ENCODE data around the gene CARD8.
"Not testable (repeated sequence)": the region's sequence is repeated elsewhere in the genome, so short reads cannot be mapped to it uniquely, and the experiment has no call there.

Gene CARD8

GRCh38 chr19:48255376-48256303 is at the start of gene CARD8:
CARD8 (minus strand) TSS chr19:48255912; CDS start chr19:48241020, 14,892 bp downstream.
- DNase-seq: peak; percentile 91

DNA sequence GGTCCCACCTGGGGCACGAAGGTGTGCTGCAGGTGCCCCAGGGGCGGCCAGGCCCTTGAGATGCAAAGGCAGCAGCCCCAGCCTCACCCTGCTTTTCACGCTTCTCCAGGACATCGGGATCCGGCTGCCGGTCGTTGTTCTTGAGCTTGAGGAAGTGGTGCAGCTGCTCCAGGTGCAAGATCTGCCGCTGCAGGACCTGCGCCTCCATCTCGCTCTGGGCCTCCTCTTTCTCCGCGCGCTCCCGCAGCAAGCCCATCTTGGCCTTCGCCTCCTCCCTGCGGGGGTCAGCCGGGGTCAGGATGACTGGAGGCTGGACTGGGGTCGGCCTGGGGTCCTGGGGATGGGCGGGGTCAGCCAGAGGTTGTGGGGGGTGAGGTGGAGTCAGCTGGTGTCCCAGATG is 48.2 kb upstream of the CARD8 start:
- no peak for DNase-seq

DNA sequence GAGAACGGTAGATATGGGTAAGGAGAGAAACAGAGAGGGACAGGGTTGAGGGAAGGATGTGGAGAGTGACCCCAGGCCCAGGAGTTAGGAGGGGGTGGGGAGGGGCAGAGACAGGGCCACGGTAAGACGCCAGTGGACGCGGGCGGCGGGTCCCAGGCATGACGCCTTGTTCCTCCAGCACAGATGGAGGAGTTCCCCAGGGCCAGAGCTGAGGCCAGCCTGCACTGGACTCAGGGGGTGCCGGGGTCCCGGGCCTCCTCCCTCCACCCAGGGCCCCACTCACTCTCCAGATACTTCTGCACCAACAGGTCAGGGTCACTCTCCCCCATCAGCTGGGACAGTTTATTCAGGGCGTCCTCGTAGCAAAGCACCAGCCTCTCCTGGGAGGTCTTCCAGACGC is 47.7 kb upstream of the CARD8 start:
- no peak for DNase-seq

DNA sequence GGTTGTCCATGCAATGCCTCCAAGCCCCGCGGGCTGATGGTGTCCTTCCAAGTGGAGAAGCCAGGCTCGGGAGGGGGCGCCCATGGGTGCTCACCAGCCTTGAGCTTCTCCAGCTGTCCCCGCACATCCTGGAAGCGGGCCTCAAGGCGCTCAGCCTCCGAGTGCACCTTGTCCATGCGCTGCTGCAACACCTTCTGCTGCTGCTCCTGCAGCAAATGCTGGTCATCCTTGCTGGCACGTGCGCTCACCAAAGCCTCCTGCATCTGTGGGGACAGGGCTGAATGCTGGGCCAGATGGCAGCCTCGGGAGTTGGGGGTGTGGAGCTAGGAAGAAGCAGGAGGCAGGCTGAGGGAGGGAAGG is 46.9 kb upstream of the CARD8 start:
- no peak for DNase-seq

DNA sequence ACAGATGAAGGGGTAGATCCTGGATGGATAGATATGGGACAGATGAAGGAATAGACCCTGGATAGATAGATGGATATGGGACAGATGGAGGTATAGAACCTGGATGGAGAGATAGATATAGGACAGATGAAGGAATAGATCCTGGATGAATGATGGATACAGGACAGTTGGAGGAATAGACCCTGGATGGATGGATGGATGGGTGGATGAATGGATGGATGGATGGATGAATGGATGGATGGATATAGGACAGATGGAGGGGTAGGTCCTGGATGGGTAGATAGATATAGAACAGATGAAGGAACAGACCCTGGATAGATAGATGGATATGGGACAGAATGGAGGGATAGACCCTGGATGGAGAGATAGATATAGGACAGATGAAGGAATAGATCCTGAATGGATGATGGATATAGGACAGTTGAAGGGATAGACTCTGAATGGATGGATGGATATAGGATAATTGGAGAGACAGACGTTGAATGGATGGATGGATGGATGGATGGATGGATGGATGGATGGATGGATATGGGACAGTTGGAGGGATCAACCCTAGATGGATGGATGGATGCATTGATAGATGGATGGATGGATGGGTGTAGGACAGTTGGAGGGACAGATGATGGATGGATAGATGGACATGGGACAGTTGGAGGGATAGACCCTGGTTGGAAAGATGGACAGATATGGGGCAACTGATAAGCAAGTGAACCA is 46.3 kb upstream of the CARD8 start:
- DNase-seq: no peak

- DNase-seq: no peak
Measured at GRCh38 chr19:48297975-48298374, 42.3 kb upstream of the CARD8 start.

GRCh38 chr19:48296963-48297734 is 41.4 kb upstream of the CARD8 start:
- no peak for DNase-seq

GRCh38 chr19:48295458-48295857 is 39.7 kb upstream of the CARD8 start:
- no peak for DNase-seq

GRCh38 chr19:48292798-48293197 is 37.1 kb upstream of the CARD8 start:
- peak; percentile 52 for DNase-seq

- DNase-seq: not testable (repeated sequence)
Measured at GRCh38 chr19:48291489-48291815, 35.7 kb upstream of the CARD8 start.

DNA sequence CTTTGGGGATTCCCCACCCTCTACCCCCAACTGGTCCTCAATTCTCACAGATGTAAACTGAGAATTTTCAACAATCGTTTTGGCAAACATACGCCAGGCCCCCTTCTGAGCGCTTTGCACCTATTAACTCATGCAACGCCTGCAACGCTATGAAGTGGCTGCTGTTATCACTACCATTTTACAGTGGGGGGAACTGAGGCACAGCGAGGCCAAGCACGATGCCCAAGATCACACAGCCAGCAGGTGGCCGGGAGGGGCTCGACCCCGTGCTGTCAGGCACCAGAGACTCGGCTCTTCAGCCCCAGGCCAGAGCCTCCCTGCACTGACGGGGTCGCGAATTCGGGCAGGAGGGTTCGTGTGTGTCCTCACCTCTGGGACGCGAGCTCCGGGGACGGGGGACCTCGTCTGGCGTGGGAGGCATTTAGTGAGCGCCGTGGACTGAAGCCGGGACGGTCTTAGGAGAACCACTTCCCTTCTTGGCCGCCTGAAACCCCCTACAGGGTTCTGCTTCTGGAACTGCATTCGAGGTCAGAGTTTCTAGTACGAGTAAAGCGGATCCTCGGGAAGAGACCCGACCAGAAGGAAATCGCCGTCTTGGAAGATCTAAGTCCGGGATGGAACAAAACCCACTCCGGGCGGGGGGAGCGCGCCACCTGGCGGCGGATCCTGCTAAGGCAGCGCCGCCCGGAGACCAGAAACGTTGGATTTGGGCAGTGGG is 35.2 kb upstream of the CARD8 start:
- DNase-seq: peak; percentile 45

DNA sequence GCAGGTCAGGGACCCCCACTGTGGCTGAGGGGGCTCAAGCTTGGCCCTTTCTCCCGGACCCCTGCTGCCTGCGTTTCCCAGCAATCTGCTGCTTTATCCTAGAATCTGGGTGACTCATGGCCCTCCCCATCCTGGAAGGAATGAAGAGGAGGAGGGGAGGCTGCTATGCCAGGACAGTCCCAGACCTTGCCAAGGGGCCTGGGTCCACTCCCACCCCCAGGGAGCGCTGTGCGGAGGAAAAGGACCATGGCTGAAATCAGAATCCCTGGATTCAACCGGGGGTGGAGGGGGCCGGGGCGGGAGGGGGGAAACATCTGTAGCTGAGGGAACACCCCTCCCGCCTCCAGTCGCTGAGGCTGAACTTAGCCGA is 34.7 kb upstream of the CARD8 start:
- no peak for DNase-seq

DNA sequence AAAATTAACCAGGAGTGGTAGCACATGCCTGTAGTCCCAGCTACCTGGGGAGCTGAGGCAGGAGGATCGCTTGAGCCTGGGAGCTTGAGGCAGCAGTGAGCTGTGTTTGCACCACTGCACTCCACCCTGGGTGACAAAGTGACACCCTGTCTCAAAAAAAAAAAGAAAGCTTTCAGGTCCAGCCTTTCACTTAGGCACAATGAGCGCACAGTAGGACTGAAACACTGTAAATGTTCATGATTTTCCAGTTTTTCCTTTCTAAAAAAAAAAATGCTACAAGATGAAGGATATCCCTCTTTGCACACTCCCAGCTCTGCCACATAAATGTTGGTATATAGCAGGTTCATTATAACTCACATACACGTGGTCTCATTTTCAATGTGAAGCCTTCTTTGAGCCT is 32.0 kb upstream of the CARD8 start:
- DNase-seq: no peak

DNA sequence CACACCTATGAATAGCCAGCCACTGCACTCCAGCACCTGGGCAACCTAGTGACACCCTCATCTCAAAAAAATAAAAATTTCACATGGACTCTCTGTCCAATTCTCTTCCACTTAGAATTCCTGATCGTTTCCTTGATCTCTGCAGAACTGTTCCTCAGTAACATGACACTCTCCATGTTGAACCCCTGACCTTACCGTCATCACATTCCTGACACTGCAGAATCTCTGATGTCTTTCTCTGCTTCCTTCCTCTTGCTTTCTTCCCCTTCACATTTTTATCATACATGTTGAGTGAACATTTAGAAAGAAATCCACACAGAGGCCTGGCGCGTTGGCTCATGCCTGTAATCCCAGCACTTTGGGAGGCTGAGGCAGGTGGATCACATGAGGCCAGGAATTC is 29.2 kb upstream of the CARD8 start:
- DNase-seq: no peak

- DNase-seq: no peak
Measured at GRCh38 chr19:48283908-48284307, 28.2 kb upstream of the CARD8 start.

DNA sequence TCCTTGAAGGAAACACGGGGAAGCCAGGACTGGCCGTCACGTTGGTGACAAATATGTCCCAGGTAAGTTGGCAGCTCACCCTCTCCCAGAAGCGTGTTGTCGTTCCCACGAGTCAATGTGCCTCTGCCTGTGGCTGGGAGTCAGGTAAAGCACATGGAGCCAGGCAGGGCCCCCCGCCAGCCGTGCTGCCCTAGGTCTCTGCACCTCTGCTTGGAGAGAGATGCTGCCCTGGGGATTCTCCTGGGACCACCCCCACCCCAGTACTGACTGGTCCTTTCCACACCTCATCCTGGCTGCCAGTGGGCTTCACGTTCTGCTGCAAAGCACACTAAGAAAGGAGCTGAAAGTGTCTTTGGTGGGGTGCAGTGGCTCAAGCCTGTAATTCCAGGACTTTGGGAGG is 24.0 kb upstream of the CARD8 start:
- no peak for DNase-seq

DNA sequence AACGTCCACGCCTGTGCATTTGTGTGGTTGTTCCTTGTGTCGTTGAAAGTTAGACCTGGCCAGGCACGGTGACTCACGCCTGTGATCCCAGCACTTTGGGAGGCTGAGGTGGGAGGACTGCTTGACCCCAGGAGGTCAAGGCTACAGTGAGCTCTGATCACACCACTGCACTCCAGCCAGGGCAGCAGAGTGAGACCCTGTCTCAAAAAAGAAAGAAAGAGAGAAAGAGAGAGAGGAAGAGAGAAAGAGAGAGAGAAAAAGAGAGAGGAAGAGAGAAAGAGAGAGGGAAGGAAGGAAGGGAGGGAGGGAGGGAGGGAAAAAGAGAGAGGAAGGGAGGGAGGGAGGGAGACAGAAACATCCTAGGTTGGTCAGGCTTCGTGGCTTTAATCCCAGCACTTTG is 19.2 kb upstream of the CARD8 start:
- no peak for DNase-seq

- DNase-seq: no peak
Measured at GRCh38 chr19:48274173-48274572, 18.5 kb upstream of the CARD8 start.

DNA sequence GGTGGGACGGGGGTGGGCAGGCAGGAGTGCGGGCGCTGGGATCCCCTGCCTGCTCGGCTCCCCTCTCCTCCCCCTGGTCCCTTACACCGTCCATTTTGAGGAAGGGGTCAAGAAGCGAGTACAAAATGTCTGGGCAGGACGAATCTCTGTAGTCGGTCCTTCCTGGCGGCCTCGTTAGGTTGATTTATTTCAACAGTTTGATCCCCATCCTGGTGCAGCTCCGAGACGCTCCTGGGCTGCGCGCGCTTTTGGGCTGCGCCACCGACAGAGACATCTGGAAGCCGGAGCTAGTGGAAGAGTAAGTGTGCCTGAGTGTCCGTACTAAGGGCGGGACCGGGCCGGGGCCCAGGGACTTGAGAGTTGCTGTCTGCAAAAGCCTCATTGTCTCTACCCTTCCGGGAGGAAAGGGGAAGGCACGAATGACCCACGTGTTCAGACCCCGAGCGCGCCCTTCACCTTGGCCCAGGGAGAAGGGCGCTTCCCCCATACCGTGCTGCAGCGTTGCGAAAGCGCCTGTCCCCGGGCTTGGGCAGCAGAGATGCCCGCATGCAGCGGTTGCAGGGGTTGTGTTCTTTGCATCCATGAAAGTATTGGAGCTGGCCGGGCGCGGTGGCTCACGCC is 15.9 kb upstream of the CARD8 start:
- peak; percentile 45 for DNase-seq

DNA sequence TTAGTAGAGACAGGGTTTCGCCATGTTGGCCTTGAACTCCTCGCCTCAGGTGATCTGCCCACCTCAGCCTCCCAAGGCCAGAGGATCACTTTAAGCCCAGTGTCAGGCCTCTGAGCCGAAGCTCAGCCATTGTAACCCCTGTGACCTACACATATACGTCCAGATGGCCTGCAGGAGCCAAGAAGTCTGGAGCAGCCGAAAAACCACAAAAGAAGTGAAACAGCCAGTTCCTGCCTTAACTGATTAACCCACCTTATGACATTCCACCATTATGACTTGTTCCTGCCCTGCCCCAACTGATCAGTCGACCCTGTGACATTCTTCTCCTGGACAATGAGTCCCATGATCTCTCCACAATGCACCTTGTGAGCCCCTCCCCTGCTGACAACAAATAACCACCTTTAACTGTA is 13.9 kb upstream of the CARD8 start:
- DNase-seq: not testable (repeated sequence)

GRCh38 chr19:48265326-48265725 is 9.6 kb upstream of the CARD8 start:
- not testable (repeated sequence) for DNase-seq

DNA sequence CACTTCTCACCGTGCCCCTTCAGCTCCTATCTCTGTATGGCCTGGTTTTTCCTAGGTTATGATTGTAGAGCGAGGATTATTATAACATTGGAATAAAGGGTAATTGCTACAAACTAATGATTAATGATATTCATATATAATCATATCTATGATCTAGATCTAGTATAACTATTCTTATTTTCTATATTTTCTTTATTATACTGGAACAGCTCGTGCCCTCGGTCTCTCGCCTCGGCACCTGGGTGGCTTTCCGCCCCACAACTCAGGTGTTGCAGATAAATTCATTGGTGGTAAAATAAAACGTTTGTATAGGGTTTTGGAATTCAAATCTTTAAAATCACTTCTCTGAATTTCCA is 4.6 kb upstream of the CARD8 start:
- not testable (repeated sequence) for DNase-seq

- not testable (repeated sequence) for DNase-seq
Measured at GRCh38 chr19:48258992-48259391, 3.3 kb upstream of the CARD8 start.

Data from inflammatory macrophage treated with lipopolysaccharide for 4 hours (primary cell).